NT2/D1 (cell line): ENCODE measurements around the gene EGLN3.
"Not testable (repeated sequence)": the region's sequence is repeated elsewhere in the genome, so short reads cannot be mapped to it uniquely, and the experiment has no call there.

Experiments
- DNase-seq: peaks from one replicate; pipeline ENCODE4 v3.0.0-alpha.2; 2011; ENCODE audit warnings: low read depth, low spot score
- H3K27me3 ChIP-seq: 2 replicates; pipeline ENCODE4 v1.6.0; 2011; ENCODE audit warnings: mild to moderate bottlenecking; ENCODE audit not compliant: insufficient read length, insufficient read depth
- H3K36me3 ChIP-seq: 2 replicates; pipeline ENCODE4 v1.6.1; 2011; ENCODE audit warnings: mild to moderate bottlenecking, low read length, mixed read lengths; ENCODE audit not compliant: insufficient read depth, insufficient read length
- H3K4me1 ChIP-seq: 2 replicates; pipeline ENCODE4 v1.5.1; 2011; ENCODE audit not compliant: insufficient read depth, insufficient read length
- H3K4me3 ChIP-seq: 2 replicates; pipeline ENCODE4 v1.5.1; 2011; ENCODE audit warnings: low read depth; ENCODE audit not compliant: insufficient read length
- H3K9ac ChIP-seq: 2 replicates; pipeline ENCODE4 v1.6.0; 2011; ENCODE audit warnings: low read depth; ENCODE audit not compliant: insufficient read length
- H3K9me3 ChIP-seq: 2 replicates; pipeline ENCODE4 v1.5.1; 2011; ENCODE audit warnings: mild to moderate bottlenecking, low read length; ENCODE audit not compliant: insufficient read depth
- SUZ12 ChIP-seq: IDR thresholded peaks from 2 replicates; pipeline ENCODE4 v1.6.1; 2011; ENCODE audit not compliant: insufficient read length, insufficient read depth; ENCODE audit errors: extremely low read depth
- YY1 ChIP-seq: IDR thresholded peaks from 2 replicates; pipeline ENCODE4 v1.6.1; 2011; ENCODE audit not compliant: insufficient read length, insufficient read depth
- ZNF274 ChIP-seq: IDR thresholded peaks from 2 replicates; pipeline ENCODE4 v1.6.1; 2011; ENCODE audit warnings: mild to moderate bottlenecking, low read depth, low read length

EGLN3 gene

DNA sequence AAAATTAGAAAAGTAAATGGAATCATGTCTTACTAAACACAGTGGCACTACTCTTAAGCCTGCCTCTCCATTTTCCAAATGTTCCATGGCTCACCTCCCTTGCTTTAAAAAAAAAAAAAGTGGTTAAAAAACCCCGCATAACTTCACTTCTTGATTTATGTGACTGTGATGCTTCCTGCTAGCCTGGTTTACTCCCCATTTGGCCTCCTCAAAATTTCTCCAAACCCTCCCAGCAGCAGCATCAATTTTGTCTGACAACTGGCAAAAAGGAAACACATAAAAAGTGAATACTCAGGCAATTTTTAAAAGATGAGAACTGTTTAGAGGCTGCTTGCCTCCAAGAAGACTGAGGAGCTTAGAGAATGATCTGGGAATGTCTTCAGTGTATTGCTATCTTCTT is 17.8 kb upstream of the EGLN3 start:
- peaks cover 6% of the 10 kb centered on the region for H3K4me1 ChIP-seq
- no peak for DNase-seq
- H3K27me3 ChIP-seq = no peaks in the 10 kb centered on the region
- H3K4me3 ChIP-seq = no peak overlapping the region
- peaks cover 5% of the 10 kb centered on the region; the same call in 1 of the 2 replicates for H3K9me3 ChIP-seq
- no peaks in the 10 kb centered on the region for H3K36me3 ChIP-seq
- no peak overlapping the region for H3K9ac ChIP-seq
- no peak for TF ChIP-seq SUZ12
- no peak for TF ChIP-seq ZNF274
- TF ChIP-seq YY1 = no peak

DNA sequence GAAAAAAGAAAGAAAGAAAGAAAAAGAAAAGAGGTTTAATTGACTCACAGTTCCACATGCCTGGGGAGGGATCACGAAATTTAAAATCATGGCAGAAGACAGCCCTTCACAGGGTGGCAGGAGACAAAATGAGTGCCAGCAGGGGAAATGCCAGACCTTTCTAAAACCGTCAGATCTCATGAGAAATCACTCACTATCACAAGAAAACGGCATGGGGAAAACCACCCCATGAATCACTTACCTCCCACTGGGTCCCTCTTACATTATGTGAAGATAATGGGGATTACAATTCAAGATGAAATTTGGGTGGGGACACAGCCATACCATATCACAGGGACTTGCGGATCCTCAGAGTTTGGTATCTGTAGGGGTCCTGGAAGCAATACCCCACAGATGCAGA is 16.3 kb upstream of the EGLN3 start:
- TF ChIP-seq ZNF274 (no peak), YY1 (no peak), SUZ12 (no peak)
- H3K4me3 ChIP-seq = no peak overlapping the region
- no peak for DNase-seq
- H3K4me1 ChIP-seq = peaks cover 6% of the 10 kb centered on the region
- H3K9ac ChIP-seq = no peak overlapping the region
- H3K27me3 ChIP-seq = no peaks in the 10 kb centered on the region
- H3K9me3 ChIP-seq = peaks cover 5% of the 10 kb centered on the region; the same call in 1 of the 2 replicates
- H3K36me3 ChIP-seq = no peaks in the 10 kb centered on the region

DNA sequence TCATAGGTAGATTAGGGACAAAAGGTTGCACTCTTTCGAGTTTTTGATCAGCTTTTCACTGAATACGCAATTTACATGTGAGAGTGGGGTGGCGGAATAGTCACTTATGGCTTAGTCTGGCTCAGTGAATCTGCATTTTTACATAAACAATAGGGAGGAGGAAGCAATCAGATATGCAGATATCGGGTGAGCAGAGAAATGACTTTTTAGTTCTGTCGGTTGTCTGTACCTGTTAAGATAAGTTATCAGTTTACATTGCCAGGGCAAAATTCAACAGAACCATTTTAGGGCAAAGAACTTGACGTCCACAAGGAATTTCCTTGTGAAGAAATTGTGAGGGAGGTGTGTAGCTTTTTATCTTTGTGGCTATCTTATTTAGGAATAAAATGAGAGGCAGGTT is 15.4 kb upstream of the EGLN3 start:
- Histone ChIP-seq H3K27me3 (no peaks in the 10 kb centered on the region), H3K4me3 (no peak overlapping the region), H3K4me1 (peaks cover 6% of the 10 kb centered on the region), H3K9me3 (peaks cover 3% of the 10 kb centered on the region; the same call in 1 of the 2 replicates), H3K36me3 (no peaks in the 10 kb centered on the region), H3K9ac (no peak overlapping the region)
- TF ChIP-seq SUZ12 (no peak), YY1 (no peak), ZNF274 (no peak)
- DNase-seq = no peak

DNA sequence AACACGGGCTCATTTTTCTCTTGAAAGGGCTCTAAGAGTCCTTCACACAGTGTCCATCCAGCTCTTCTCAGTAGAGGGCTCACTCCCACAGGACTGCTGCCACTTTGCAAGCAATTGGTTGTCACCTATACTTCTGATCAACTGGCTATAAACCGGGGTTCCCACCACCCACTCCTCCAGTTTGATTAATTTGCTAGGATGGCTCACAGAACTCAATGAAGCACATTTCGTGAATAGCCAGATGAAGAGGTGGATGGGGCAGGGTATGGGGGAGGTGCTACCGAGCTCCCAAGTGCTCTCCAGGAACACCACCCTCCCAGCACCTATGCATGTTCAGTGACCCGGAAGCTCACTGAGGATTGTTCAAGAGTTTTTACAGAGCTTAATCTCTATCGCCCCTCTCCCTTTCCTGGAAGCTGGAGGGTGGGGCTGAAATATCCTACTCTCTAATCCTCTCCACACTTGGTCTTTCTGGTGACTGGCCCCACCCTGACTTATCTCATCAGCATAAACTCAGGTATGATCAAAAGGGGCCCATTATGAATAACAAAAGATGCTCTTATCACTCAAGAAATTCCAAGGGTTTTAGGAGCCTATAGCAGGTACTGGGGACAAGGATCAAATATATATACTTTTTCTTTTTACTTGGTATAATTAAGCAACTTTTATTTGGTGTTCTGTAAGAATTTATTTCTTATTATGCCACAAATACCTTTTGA is 13.9 kb upstream of the EGLN3 start:
- Histone ChIP-seq H3K9ac (no peak overlapping the region), H3K36me3 (no peaks in the 10 kb centered on the region), H3K27me3 (no peaks in the 10 kb centered on the region), H3K9me3 (no peaks in the 10 kb centered on the region), H3K4me1 (peaks cover 6% of the 10 kb centered on the region), H3K4me3 (no peak overlapping the region)
- no peak for DNase-seq
- TF ChIP-seq ZNF274 (no peak), YY1 (no peak), SUZ12 (no peak)

DNA sequence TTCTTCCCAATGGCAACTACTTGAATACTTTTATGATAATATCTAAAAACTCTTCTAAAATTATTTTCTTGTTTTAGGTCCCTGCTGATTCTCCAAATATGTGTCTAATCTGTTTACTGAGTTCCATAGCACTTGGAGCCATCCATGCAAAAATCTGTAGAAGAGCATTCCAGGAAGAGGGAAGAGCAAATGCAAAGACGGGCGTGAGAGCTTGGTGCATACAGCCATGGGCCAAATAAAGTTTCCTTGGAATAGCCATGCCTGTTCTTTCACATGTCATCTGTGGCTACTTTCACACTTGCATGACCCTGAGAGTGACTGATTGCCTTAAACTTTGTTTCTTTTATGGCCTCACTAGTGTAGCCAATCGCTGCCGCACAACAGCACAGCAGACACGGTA is 13.0 kb upstream of the EGLN3 start:
- H3K27me3 ChIP-seq = no peaks in the 10 kb centered on the region
- H3K4me3 ChIP-seq = no peak overlapping the region

DNA sequence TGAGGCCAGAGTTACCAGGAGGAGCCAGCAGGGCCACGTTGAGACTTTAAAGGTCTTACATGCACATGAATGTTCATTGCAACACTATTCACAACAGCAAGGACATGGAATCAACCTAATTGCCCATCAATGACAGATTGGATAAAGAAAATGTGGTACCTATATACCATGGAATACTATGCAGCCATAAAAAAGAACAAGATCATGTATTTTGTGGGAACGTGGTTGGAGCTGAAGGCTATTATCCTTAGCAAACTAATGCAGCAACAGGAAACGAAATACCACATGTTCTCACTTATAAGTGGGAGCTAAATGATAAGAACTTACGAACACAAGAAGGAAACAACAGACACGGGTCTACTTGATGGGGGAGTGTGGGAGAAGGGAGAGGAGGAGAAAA is 11.6 kb upstream of the EGLN3 start:
- not testable (repeated sequence) for H3K4me1 ChIP-seq, H3K27me3 ChIP-seq, H3K9ac ChIP-seq, H3K4me3 ChIP-seq, H3K36me3 ChIP-seq, H3K9me3 ChIP-seq, DNase-seq

More for the DNA sequence above, 13.0 kb upstream of the EGLN3 start:
- Histone ChIP-seq H3K9ac (no peak overlapping the region), H3K9me3 (no peaks in the 10 kb centered on the region), H3K36me3 (no peaks in the 10 kb centered on the region), H3K4me1 (peaks cover 6% of the 10 kb centered on the region)
- no peak for DNase-seq
- no peak for TF ChIP-seq YY1

DNA sequence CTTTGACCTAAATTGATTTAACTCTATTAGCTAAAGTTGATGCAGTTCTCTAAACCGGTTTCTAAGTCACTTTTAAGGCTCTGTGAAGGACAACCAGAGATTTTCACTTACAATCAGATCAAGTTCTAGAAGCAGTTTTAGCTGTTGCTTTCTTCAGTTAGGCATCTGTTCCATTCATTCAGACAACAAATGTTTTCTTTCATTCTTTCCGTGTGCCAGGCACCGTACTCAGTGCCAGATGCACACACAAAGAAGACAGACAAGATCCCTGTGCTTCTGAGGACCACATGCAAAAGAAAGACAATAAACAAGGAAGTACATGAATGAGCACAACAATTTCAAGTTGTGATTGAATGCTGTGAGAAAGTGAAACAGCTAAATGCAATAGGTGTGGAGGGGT is 11.1 kb upstream of the EGLN3 start:
- DNase-seq = no peak
- TF ChIP-seq ZNF274 (no peak), YY1 (no peak), SUZ12 (no peak)
- H3K4me3 ChIP-seq = no peak overlapping the region
- H3K27me3 ChIP-seq = no peaks in the 10 kb centered on the region
- H3K4me1 ChIP-seq = peaks cover 6% of the 10 kb centered on the region
- no peak overlapping the region for H3K9ac ChIP-seq
- no peaks in the 10 kb centered on the region for H3K36me3 ChIP-seq
- no peaks in the 10 kb centered on the region for H3K9me3 ChIP-seq

DNA sequence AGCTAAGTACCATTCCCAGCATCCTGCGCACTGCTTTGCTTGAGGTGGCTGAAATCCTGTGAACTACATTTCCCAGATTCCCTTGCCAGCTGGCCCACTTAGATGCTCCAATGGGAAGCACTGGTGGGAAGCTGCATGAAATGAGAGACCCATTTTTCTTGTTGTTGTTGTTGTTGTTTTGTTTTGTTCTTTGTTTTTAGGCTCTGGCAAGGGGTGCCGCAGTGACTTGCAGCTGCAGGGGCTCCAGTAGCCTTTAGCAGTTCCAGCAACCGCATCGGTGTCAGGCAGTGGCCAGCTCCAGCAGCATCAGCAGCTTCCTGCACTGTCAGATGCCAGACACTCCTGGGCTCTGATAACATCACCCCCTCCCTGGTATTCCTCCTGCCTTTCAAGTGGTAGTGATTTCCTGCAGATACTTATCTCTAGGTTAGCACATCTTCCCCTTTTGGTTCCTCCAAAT is 8.8 kb upstream of the EGLN3 start:
- no peaks in the 10 kb centered on the region for H3K36me3 ChIP-seq
- DNase-seq = no peak
- peaks cover 4% of the 10 kb centered on the region for H3K4me1 ChIP-seq
- H3K9me3 ChIP-seq = no peaks in the 10 kb centered on the region
- TF ChIP-seq ZNF274 = no peak
- TF ChIP-seq YY1 = no peak
- TF ChIP-seq SUZ12 = no peak
- no peak overlapping the region for H3K9ac ChIP-seq
- H3K27me3 ChIP-seq = no peaks in the 10 kb centered on the region
- no peak overlapping the region for H3K4me3 ChIP-seq
